ENCODE results near the gene HMCN1. TPM values are rescaled to one million over a fixed set of nuclear protein-coding genes. Genes with fewer than 3 reads are reported as not detected.

The HMCN1 gene
- total RNA-seq, 1 donor from 2014 or later: 8.9 TPM

GRCh38 chr1:185894791-185895190 lies 160.6 kb downstream of the HMCN1 start:
- DNase-seq: no peak
- H3K27ac ChIP-seq (replicated peaks): no peak overlapping the region
- intact Hi-C loops (cut with micrococcal nuclease): no loop called here
- peaks cover 15% of the 10 kb centered on the region for H3K9me3 ChIP-seq (replicated peaks)
- TF ChIP-seq CTCF (IDR thresholded peaks at IDR 0.05; ENCODE audit: borderline replicate concordance): no peak
- H3K36me3 ChIP-seq: no peaks in the 10 kb centered on the region
- no peaks in the 10 kb centered on the region for H3K4me1 ChIP-seq
- H3K4me3 ChIP-seq: no peak overlapping the region
- no peaks in the 10 kb centered on the region for H3K27me3 ChIP-seq (ENCODE audit: low read depth)

DNA sequence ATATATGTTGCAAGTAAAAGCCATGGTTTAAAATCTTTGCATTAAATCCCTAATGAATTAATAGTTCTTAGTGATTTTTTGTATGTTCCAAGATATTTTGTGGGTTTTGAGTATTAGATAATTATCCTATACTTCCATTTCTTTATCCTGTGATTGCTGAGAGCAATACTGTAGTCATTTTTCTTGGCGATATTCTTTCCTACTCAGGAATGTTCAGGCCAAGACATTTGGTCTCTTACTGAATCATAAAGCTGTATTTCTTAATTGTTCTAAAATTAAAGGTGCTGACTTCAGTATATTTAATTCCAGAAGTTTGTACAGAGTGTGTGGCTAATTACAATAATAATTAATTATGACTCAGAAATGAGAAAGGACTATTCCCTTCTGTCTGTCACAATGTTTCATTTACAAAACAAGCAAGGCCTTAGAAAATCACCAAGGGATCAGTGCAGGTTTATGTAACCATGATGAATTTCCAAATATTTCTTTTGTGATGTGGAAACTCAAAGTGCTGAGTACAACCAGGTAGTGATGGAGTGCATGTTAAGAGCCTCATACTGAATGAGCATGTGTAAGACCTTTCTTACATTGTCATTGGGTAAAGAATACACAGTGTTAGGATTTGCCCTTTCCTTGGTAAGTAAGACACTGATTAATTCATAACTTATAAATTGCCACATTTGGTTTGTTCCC lies 161.2 kb downstream of the HMCN1 start:
- Histone ChIP-seq H3K9me3 (replicated peaks) (peaks cover 15% of the 10 kb centered on the region), H3K36me3 (no peaks in the 10 kb centered on the region), H3K4me3 (no peak overlapping the region), H3K27me3 (ENCODE audit: low read depth) (no peaks in the 10 kb centered on the region), H3K27ac (replicated peaks) (no peak overlapping the region), H3K4me1 (no peaks in the 10 kb centered on the region)
- DNase-seq: no peak
- intact Hi-C loops (cut with micrococcal nuclease): no loop called here
- TF ChIP-seq CTCF (IDR thresholded peaks at IDR 0.05; ENCODE audit: borderline replicate concordance): no peak

DNA sequence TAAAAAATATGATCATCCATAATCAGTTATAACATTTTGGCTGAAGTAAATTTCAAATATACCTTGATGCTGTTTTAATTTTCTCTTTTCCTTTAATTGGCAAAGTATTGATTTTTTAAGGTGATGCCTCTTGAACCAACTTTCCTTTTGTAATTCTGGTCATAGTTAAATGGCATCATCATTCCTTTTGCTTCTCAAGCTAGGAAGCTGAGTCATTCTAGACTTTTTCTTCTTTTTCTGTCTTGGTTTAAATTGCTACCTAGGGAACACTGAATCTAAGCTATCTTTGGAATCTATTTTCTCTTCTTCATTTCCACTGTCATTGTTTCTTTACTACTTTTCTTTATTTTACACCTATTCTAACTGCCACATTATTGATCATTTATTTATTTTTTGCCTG lies 162.7 kb downstream of the HMCN1 start:
- H3K4me3 ChIP-seq: no peak overlapping the region
- no peaks in the 10 kb centered on the region for H3K27me3 ChIP-seq (ENCODE audit: low read depth)
- DNase-seq: no peak
- no peak overlapping the region for H3K27ac ChIP-seq (replicated peaks)
- no peaks in the 10 kb centered on the region for H3K4me1 ChIP-seq
- no peak for TF ChIP-seq CTCF (IDR thresholded peaks at IDR 0.05; ENCODE audit: borderline replicate concordance)
- peaks cover 12% of the 10 kb centered on the region for H3K9me3 ChIP-seq (replicated peaks)
- no peaks in the 10 kb centered on the region for H3K36me3 ChIP-seq
- intact Hi-C loops (cut with micrococcal nuclease): no loop called here

GRCh38 chr1:185906186-185906585 lies 172.0 kb downstream of the HMCN1 start:
- TF ChIP-seq CTCF (IDR thresholded peaks at IDR 0.05; ENCODE audit: borderline replicate concordance): no peak
- H3K9me3 ChIP-seq (replicated peaks): no peaks in the 10 kb centered on the region
- intact Hi-C loops (cut with micrococcal nuclease): no loop called here
- DNase-seq: no peak
- no peak overlapping the region for H3K4me3 ChIP-seq
- H3K27ac ChIP-seq (replicated peaks): no peak overlapping the region
- no peaks in the 10 kb centered on the region for H3K27me3 ChIP-seq (ENCODE audit: low read depth)
- no peaks in the 10 kb centered on the region for H3K4me1 ChIP-seq
- no peaks in the 10 kb centered on the region for H3K36me3 ChIP-seq

GRCh38 chr1:185907246-185907645 lies 173.1 kb downstream of the HMCN1 start:
- DNase-seq: no peak
- no peak overlapping the region for H3K27ac ChIP-seq (replicated peaks)
- intact Hi-C loops (cut with micrococcal nuclease): no loop called here
- no peaks in the 10 kb centered on the region for H3K36me3 ChIP-seq
- no peaks in the 10 kb centered on the region for H3K27me3 ChIP-seq (ENCODE audit: low read depth)
- no peaks in the 10 kb centered on the region for H3K9me3 ChIP-seq (replicated peaks)
- no peak overlapping the region for H3K4me3 ChIP-seq
- no peak for TF ChIP-seq CTCF (IDR thresholded peaks at IDR 0.05; ENCODE audit: borderline replicate concordance)
- no peaks in the 10 kb centered on the region for H3K4me1 ChIP-seq
